ENCODE results near the gene EGFLAM.

The EGFLAM gene

GRCh38 chr5:38258319-38259061, at the start of gene EGFLAM:
TSS of gene EGFLAM (plus strand) at chr5:38258559. CDS start at chr5:38258755, 196 bp downstream.
- no peak for DNase-seq

- no peak for DNase-seq
These were observed 49.5 kb upstream of the EGFLAM start for GRCh38 chr5:38208782-38209378.

- no peak for DNase-seq
These were observed 47.5 kb upstream of the EGFLAM start for GRCh38 chr5:38210676-38211353.

GRCh38 chr5:38211354-38211710, 47.0 kb upstream of the EGFLAM start:
- no peak for DNase-seq

- no peak for DNase-seq
These were observed 46.1 kb upstream of the EGFLAM start for GRCh38 chr5:38212307-38212706.

GRCh38 chr5:38226091-38226490, 32.3 kb upstream of the EGFLAM start:
- no peak for DNase-seq

GRCh38 chr5:38228914-38229313, 29.4 kb upstream of the EGFLAM start:
- DNase-seq: no peak

GRCh38 chr5:38234737-38235136, 23.6 kb upstream of the EGFLAM start:
- no peak for DNase-seq

GRCh38 chr5:38237681-38238080, 20.7 kb upstream of the EGFLAM start:
- DNase-seq: no peak

- DNase-seq: no peak
These were observed 18.1 kb upstream of the EGFLAM start for GRCh38 chr5:38240212-38240611.

- DNase-seq: no peak
These were observed 16.7 kb upstream of the EGFLAM start for GRCh38 chr5:38241655-38242054.

GRCh38 chr5:38245307-38245706, 13.1 kb upstream of the EGFLAM start:
- DNase-seq: no peak

- no peak for DNase-seq
These were observed 9.1 kb upstream of the EGFLAM start for GRCh38 chr5:38249301-38249700.

GRCh38 chr5:38249812-38250211, 8.5 kb upstream of the EGFLAM start:
- DNase-seq: no peak

- DNase-seq: no peak
These were observed 7.5 kb upstream of the EGFLAM start for GRCh38 chr5:38250763-38251448.

GRCh38 chr5:38253759-38254158, 4.6 kb upstream of the EGFLAM start:
- DNase-seq: no peak

- DNase-seq: no peak
These were observed 884 bp upstream of the EGFLAM start for GRCh38 chr5:38257308-38258041.

GRCh38 chr5:38258042-38258318, 379 bp upstream of the EGFLAM start:
- no peak for DNase-seq

- DNase-seq: no peak
These were observed 876 bp downstream of the EGFLAM start for GRCh38 chr5:38259062-38259808.

GRCh38 chr5:38259809-38260160, 1.4 kb downstream of the EGFLAM start:
- DNase-seq: no peak

- no peak for DNase-seq
These were observed 5.6 kb downstream of the EGFLAM start for GRCh38 chr5:38263983-38264382.

GRCh38 chr5:38265546-38266179, 7.3 kb downstream of the EGFLAM start:
- no peak for DNase-seq

All from activated CD4-positive, alpha-beta T cell treated with anti-CD3 and anti-CD28 coated beads for 1 hour (primary cell).